ENCODE measurements around the gene SOX8. TPM values are rescaled to one million over a fixed set of nuclear protein-coding genes. Genes with fewer than 3 reads are reported as not detected.

SOX8 gene
- total RNA-seq, 1 donor from 2014 or later, result 0.18 TPM

DNA sequence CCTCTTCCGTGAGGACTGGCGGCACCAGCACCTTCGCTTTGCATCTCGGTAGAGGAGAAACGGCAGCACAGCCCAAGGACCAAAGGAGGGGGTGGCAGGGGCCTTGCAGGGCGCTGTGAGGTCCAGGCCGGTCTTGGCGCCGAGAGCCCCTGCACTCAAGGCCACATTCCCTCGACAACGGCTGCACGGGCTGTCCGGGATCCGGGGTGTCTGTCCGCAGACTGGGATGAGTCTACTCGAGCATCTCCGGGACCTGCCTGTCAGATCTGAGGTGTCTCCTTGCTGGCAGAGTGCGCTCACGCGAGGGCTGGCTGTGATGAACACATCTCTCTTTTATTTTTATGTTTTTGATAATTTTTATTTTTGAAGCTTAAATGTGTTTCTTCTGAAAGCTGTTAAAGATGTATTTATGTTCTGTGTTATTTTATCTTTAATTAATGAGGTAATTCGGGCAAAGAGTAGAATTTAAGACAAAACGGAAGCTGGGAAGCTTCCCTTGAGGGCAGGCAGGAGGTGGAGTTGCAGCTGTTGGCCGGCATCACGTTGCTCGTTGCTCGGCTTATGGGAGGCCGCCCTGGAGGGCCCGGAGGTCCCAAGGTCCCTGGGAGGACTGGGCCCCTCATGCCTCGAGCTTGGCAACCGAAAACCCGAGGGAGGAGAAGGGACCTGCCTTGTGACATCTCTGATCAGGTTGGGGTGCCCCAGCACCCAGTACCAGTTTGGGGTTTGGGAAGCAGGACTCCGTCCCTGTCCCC lies 4.3 kb downstream of the SOX8 start:
- H3K27me3 Mint-ChIP-seq, result peaks cover 3% of the 10 kb centered on the region
- peaks cover 2% of the 10 kb centered on the region for H3K4me1 Mint-ChIP-seq
- no peak for DNase-seq
- no peaks in the 10 kb centered on the region for H3K9me3 Mint-ChIP-seq
- no peak for ATAC-seq (ENCODE audit: low read depth)
- POLR2A ChIA-PET, result interaction anchor here (0.6 kb wide), 1 partner anchor 14 kb away, joined by 3 read pairs; no protein-coding TSS in a partner anchor
- no peak overlapping the region for H3K4me3 Mint-ChIP-seq
- no peak overlapping the region for H3K27ac Mint-ChIP-seq
- TF ChIP-seq, protein P1, sequence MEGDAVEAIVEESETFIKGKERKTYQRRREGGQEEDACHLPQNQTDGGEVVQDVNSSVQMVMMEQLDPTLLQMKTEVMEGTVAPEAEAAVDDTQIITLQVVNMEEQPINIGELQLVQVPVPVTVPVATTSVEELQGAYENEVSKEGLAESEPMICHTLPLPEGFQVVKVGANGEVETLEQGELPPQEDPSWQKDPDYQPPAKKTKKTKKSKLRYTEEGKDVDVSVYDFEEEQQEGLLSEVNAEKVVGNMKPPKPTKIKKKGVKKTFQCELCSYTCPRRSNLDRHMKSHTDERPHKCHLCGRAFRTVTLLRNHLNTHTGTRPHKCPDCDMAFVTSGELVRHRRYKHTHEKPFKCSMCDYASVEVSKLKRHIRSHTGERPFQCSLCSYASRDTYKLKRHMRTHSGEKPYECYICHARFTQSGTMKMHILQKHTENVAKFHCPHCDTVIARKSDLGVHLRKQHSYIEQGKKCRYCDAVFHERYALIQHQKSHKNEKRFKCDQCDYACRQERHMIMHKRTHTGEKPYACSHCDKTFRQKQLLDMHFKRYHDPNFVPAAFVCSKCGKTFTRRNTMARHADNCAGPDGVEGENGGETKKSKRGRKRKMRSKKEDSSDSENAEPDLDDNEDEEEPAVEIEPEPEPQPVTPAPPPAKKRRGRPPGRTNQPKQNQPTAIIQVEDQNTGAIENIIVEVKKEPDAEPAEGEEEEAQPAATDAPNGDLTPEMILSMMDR (IDR thresholded peaks at IDR 0.05), result no peak
- no peaks in the 10 kb centered on the region for H3K36me3 Mint-ChIP-seq (ENCODE audit: low read depth)
- CTCF ChIA-PET, result no interaction called here
- intact Hi-C loops (cut with micrococcal nuclease), result no loop called here

DNA sequence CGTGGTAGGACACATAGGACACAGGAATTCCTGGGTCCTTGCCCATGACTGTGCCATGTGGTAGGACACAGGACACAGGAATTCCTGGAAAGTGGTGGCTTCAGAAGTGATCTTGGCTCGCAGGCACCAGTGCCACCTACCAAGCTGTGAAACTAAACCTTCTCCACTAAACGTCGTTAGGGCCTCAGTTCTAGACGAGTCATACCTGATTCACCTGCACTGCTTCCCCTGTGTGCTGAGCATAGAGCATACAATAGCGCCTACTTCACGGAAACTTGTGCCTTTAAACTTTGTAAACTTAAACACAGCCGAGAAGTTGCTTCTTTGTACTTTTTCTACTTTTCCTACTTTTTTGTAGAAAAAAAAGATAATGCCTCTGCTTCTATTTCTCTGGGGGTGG lies 4.8 kb downstream of the SOX8 start:
- ATAC-seq (ENCODE audit: low read depth) (no peak), DNase-seq (no peak)
- H3K4me1 Mint-ChIP-seq, result no peaks in the 10 kb centered on the region
- ChIA-PET POLR2A (no interaction called here), CTCF (no interaction called here)
- H3K27me3 Mint-ChIP-seq, result peaks cover 3% of the 10 kb centered on the region
- H3K9me3 Mint-ChIP-seq, result no peaks in the 10 kb centered on the region
- no peak overlapping the region for H3K4me3 Mint-ChIP-seq
- no peak overlapping the region for H3K27ac Mint-ChIP-seq
- intact Hi-C loops (cut with micrococcal nuclease), result no loop called here
- TF ChIP-seq, protein P1 (IDR thresholded peaks at IDR 0.05), result no peak
- H3K36me3 Mint-ChIP-seq (ENCODE audit: low read depth), result no peaks in the 10 kb centered on the region

DNA sequence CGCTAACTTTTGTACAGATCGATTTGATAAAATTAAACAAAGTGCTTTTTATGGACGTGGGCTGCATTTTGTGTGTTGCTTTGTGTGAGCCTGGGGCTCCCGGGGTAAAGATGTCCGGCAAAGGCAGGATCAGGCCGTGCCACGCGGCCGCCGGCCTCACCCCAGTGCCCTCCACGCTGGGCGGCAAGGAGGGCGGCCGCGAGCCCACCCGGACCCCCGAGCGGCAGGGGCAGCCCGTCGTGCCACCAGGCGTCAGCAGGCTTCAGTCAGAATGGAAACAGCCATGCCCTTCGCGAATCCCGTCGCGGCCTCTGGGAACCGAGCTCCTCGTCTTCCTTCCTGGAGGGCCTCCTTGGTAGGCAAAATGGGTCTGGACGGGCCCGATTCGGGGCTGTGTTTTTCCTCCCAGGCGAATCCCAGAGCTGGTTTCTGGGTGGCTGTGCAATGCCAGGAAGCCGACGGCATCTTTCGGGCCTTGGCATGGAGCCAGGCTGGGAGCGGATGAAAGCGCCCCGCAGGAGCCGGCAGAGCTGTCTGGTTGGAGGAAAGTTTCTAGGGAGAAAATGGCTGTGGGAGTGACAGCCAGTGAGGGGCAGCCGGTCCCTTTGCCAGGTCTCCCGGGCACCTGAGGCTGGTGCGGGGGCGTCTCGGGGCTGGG lies 5.5 kb downstream of the SOX8 start:
- intact Hi-C loops (cut with micrococcal nuclease), result no loop called here

DNA sequence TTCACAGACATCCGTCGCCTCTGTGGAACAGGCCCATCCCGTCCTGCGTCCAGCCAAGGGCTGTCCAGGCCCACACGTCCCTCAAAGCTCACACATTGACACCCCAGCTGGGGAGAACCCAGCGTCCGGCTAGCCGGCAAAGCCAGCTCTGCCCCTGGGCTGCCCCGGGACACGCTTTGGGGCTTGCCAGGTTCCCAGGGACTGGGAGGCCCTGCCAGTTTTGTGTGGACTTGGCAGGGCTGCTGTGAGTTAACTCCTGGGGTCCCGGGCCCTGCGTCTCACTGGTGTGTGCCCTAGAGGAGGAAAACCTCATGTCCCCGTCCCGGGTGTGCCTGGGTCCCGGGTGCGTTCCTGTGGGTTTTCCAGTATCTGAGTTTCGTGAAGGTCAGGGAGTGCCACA lies 6.3 kb downstream of the SOX8 start:
- no peak for ATAC-seq (ENCODE audit: low read depth)
- TF ChIP-seq, protein P1 (IDR thresholded peaks at IDR 0.05), result no peak
- intact Hi-C loops (cut with micrococcal nuclease), result no loop called here
- Mint-ChIP-seq H3K27ac (no peak overlapping the region), H3K27me3 (no peaks in the 10 kb centered on the region), H3K36me3 (ENCODE audit: low read depth) (no peaks in the 10 kb centered on the region), H3K4me1 (no peaks in the 10 kb centered on the region), H3K4me3 (no peak overlapping the region), H3K9me3 (no peaks in the 10 kb centered on the region)
- ChIA-PET CTCF (no interaction called here), POLR2A (no interaction called here)
- DNase-seq, result no peak

More for the DNA sequence above, 5.5 kb downstream of the SOX8 start:
- no peaks in the 10 kb centered on the region for H3K9me3 Mint-ChIP-seq
- H3K4me3 Mint-ChIP-seq, result no peak overlapping the region
- ATAC-seq (ENCODE audit: low read depth) (no peak), DNase-seq (no peak)
- TF ChIP-seq, protein P1 (IDR thresholded peaks at IDR 0.05), result no peak
- no peaks in the 10 kb centered on the region for H3K4me1 Mint-ChIP-seq
- POLR2A ChIA-PET, result no interaction called here
- no peaks in the 10 kb centered on the region for H3K36me3 Mint-ChIP-seq (ENCODE audit: low read depth)
- H3K27me3 Mint-ChIP-seq, result peaks cover 3% of the 10 kb centered on the region
- CTCF ChIA-PET, result no interaction called here
- H3K27ac Mint-ChIP-seq, result no peak overlapping the region

DNA sequence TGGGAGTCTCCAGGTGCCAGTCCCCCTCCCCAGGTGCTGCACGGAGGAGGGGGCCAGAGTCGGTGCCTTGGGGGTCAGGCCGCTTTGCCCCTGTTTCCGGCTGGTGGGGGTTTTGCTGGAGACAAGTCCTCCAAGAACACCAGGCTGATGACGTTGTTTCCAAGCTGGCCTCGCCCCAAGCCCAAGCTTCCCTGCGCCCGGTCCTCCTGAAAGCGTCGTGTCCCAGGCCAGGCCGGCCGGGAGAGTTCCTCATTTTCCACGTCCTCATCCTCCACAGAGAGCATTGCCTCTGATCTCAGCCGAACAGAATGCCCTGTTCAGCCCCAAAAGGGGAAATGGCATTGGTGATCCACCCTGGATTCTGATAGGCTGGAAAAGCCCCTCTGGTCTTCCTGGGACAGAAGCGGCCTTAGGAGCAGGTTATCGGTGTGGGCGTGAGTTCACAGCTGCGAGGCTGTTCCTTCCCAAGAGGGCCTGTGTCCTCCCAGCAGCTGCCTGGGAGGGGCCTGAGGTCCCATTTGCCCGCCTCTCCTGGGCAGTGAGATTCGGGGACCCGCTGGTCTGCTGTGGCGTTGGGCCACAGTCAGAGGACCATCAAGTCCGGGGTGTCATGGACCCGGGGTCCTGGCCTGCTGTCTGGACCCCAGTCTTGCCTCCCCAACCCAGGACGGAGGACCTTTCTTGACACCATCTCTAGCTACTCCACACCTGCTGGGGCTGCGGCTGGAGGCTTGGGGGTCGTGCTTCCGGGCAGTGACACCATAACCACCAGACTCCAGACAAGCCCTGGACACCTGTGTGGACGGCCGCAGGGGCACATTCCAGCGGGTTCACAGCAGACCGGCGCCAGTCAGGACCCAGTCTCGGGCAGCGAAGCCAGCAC lies 7.1 kb downstream of the SOX8 start:
- Mint-ChIP-seq H3K27me3 (no peaks in the 10 kb centered on the region), H3K36me3 (ENCODE audit: low read depth) (no peaks in the 10 kb centered on the region), H3K4me3 (no peak overlapping the region), H3K9me3 (no peaks in the 10 kb centered on the region), H3K4me1 (no peaks in the 10 kb centered on the region), H3K27ac (no peak overlapping the region)
- ATAC-seq (ENCODE audit: low read depth) (no peak), DNase-seq (no peak)
- TF ChIP-seq, protein P1 (IDR thresholded peaks at IDR 0.05), result no peak
- POLR2A ChIA-PET, result no interaction called here
- CTCF ChIA-PET, result no interaction called here
- intact Hi-C loops (cut with micrococcal nuclease), result no loop called here

Measured in activated B cell treated with CpG ODN at 0.5 μM for 24 hours (primary cell).